Neural cell (in vitro differentiated cells): ENCODE results near the gene NOP56. TPM values are rescaled to one million over a fixed set of nuclear protein-coding genes. Genes with fewer than 3 reads are reported as not detected.

Experiments
- H2AFZ ChIP-seq: fragments of 200-600, 300-800 bp; sonication (generic), shearing (Covaris generic); 2 replicates; pipeline ENCODE4 v1.6.0; 2014; ENCODE audit warnings: low read depth, mild to moderate bottlenecking, antibody characterized with exemption, low read length, moderate library complexity
- H3F3A ChIP-seq: fragments of 200-600 bp; shearing (Covaris generic); 2 replicates; pipeline ENCODE4 v1.6.1; 2016; ENCODE audit warnings: mild to moderate bottlenecking, moderate library complexity, mixed read lengths, antibody characterized with exemption, low read length; ENCODE audit not compliant: insufficient read depth, poor library complexity, severe bottlenecking
- H3K27ac ChIP-seq: fragments of 200-600, 300-800 bp; sonication (generic), shearing (Covaris generic); 2 replicates; pipeline ENCODE4 v1.5.1; 2014; ENCODE audit warnings: mild to moderate bottlenecking, low read length, moderate library complexity
- H3K27me3 ChIP-seq: fragments of 300-800, 200-600 bp; sonication (generic), shearing (Covaris generic); 2 replicates; pipeline ENCODE4 v1.6.0; 2014; ENCODE audit warnings: mild to moderate bottlenecking, low read depth, low read length, moderate library complexity; ENCODE audit not compliant: insufficient read depth
- H3K36me3 ChIP-seq: fragments of 300-800, 200-600 bp; sonication (generic), shearing (Covaris generic); 2 replicates; pipeline ENCODE4 v1.5.1; 2014; ENCODE audit warnings: mild to moderate bottlenecking, antibody characterized with exemption, low read length, moderate library complexity; ENCODE audit not compliant: insufficient read depth
- H3K4me2 ChIP-seq: fragments of 300-800, 200-600 bp; sonication (generic), shearing (Covaris generic); 2 replicates; pipeline ENCODE4 v1.6.0; 2014; ENCODE audit warnings: mild to moderate bottlenecking, low read length
- H3K4me3 ChIP-seq: fragments of 300-800, 200-600 bp; sonication (generic), shearing (Covaris generic); 2 replicates; pipeline ENCODE4 v1.5.1; 2014; ENCODE audit warnings: mild to moderate bottlenecking, low read length, moderate library complexity
- H3K79me2 ChIP-seq: fragments of 200-600 bp; shearing (Covaris generic); replicated peaks from 2 replicates; pipeline ENCODE4 v1.6.0; 2014; ENCODE audit warnings: mild to moderate bottlenecking, low read length, moderate library complexity; ENCODE audit not compliant: insufficient read depth
- H3K9ac ChIP-seq: fragments of 300-800, 200-600 bp; sonication (generic), shearing (Covaris generic); 2 replicates; pipeline ENCODE4 v1.6.1; 2016; ENCODE audit warnings: mild to moderate bottlenecking, low read length, mixed read lengths
- H3K9me2 ChIP-seq: fragments of 200-600 bp; shearing (Covaris generic); 2 replicates; pipeline ENCODE4 v1.6.1; 2016; ENCODE audit warnings: mild to moderate bottlenecking, low read length, mixed read lengths; ENCODE audit not compliant: insufficient read depth
- H3K9me3 ChIP-seq: fragments of 200-600, 300-800 bp; sonication (generic), shearing (Covaris generic); 2 replicates; pipeline ENCODE4 v1.6.1; 2016; ENCODE audit warnings: mild to moderate bottlenecking, mixed run types, low read length, moderate library complexity, mixed read lengths
- H4K20me1 ChIP-seq: fragments of 200-600 bp; shearing (Covaris generic); 2 replicates; pipeline ENCODE4 v1.6.1; 2016; ENCODE audit warnings: mild to moderate bottlenecking, mixed run types; ENCODE audit not compliant: insufficient read depth
- CTCF ChIP-seq: fragments of 450-650 bp; IDR thresholded peaks from 2 replicates; pipeline ENCODE4 v1.5.1; 2014; ENCODE audit warnings: antibody characterized with exemption, mild to moderate bottlenecking, moderate library complexity; ENCODE audit not compliant: poor library complexity, severe bottlenecking
- EP300 ChIP-seq: fragments of 450-650 bp; conservative IDR thresholded peaks from 2 replicates; pipeline ENCODE4 v1.6.1; 2014; ENCODE audit warnings: antibody characterized with exemption, mild to moderate bottlenecking, moderate library complexity; ENCODE audit not compliant: poor library complexity, severe bottlenecking
- MXI1 ChIP-seq: fragments of 450-650 bp; conservative IDR thresholded peaks from 2 replicates; pipeline ENCODE4 v1.6.1; 2014; ENCODE audit warnings: antibody characterized with exemption, mild to moderate bottlenecking; ENCODE audit not compliant: poor library complexity, severe bottlenecking
- POLR2AphosphoS5 ChIP-seq: IDR thresholded peaks from 2 replicates; pipeline ENCODE4 v1.6.1; 2012
- REST ChIP-seq: IDR thresholded peaks from 2 replicates; pipeline ENCODE4 v1.6.1; 2012; ENCODE audit warnings: borderline replicate concordance
- SMC3 ChIP-seq: fragments of 450-650 bp; conservative IDR thresholded peaks from 2 replicates; pipeline ENCODE4 v1.6.1; 2014; ENCODE audit warnings: antibody characterized with exemption, mild to moderate bottlenecking, moderate library complexity; ENCODE audit not compliant: poor library complexity
- TAF1 ChIP-seq: IDR thresholded peaks from 2 replicates; pipeline ENCODE4 v1.6.1; 2012; ENCODE audit warnings: low read depth
- polyA plus RNA-seq: library from polyadenylated mRNA; depleted of rRNA; stranded (reverse); fragments of >200 nt; gene quantifications from 2 replicates; pipeline ENCODE4 v1.2.3, GENCODE V29; 2014

NOP56 gene
- polyA plus RNA-seq, 1 donor from 2014 or later: 188 TPM

GRCh38 chr20:2655331-2656116 is 3.1 kb downstream of the NOP56 start:
- no peaks in the 10 kb centered on the region for H3F3A ChIP-seq
- no peak for TF ChIP-seq POLR2AphosphoS5
- no peak for TF ChIP-seq CTCF
- H3K27me3 ChIP-seq: no peaks in the 10 kb centered on the region
- no peak overlapping the region for H3K9ac ChIP-seq
- no peak overlapping the region for H3K27ac ChIP-seq
- H4K20me1 ChIP-seq: peaks cover 5% of the 10 kb centered on the region
- no peak overlapping the region for H3K4me3 ChIP-seq
- no peaks in the 10 kb centered on the region for H3K9me2 ChIP-seq
- no peaks in the 10 kb centered on the region for H3K9me3 ChIP-seq
- peaks cover 6% of the 10 kb centered on the region for H3K36me3 ChIP-seq
- peaks cover 18% of the 10 kb centered on the region for H3K79me2 ChIP-seq
- no peak overlapping the region for H2AFZ ChIP-seq
- H3K4me2 ChIP-seq: no peak overlapping the region

GRCh38 chr20:2656471-2657117 is 4.2 kb downstream of the NOP56 start:
- Histone ChIP-seq H3F3A (no peaks in the 10 kb centered on the region), H2AFZ (no peak overlapping the region), H3K36me3 (peaks cover 6% of the 10 kb centered on the region), H3K9ac (no peak overlapping the region), H3K79me2 (peaks cover 18% of the 10 kb centered on the region), H4K20me1 (peaks cover 5% of the 10 kb centered on the region), H3K4me2 (no peak overlapping the region), H3K27ac (no peak overlapping the region), H3K4me3 (no peak overlapping the region), H3K27me3 (no peaks in the 10 kb centered on the region), H3K9me2 (no peaks in the 10 kb centered on the region), H3K9me3 (no peaks in the 10 kb centered on the region)
- TF ChIP-seq TAF1: no peak
- no peak for TF ChIP-seq SMC3
- TF ChIP-seq MXI1: no peak
- no peak for TF ChIP-seq POLR2AphosphoS5

- TF ChIP-seq TAF1 (no peak), POLR2AphosphoS5 (no peak), EP300 (no peak), SMC3 (no peak), CTCF (no peak), REST (no peak)
- H3K36me3 ChIP-seq: peaks cover 6% of the 10 kb centered on the region
- H2AFZ ChIP-seq: no peak overlapping the region
- no peaks in the 10 kb centered on the region for H3K27me3 ChIP-seq
- no peak overlapping the region for H3K4me3 ChIP-seq
- H3K79me2 ChIP-seq: peaks cover 18% of the 10 kb centered on the region
- H3K9me2 ChIP-seq: no peaks in the 10 kb centered on the region
- no peaks in the 10 kb centered on the region for H3K9me3 ChIP-seq
- no peak overlapping the region for H3K9ac ChIP-seq
- no peak overlapping the region for H3K27ac ChIP-seq
- no peaks in the 10 kb centered on the region for H3F3A ChIP-seq
- H3K4me2 ChIP-seq: no peak overlapping the region
- peaks cover 5% of the 10 kb centered on the region for H4K20me1 ChIP-seq
Measured at GRCh38 chr20:2657241-2657640, 4.8 kb downstream of the NOP56 start.
